ENCODE results near the gene UMOD. TPM values are rescaled to one million over a fixed set of nuclear protein-coding genes. Genes with fewer than 3 reads are reported as not detected.

The UMOD gene
- total RNA-seq, 2 experiments from 2014 or later: not detected

DNA sequence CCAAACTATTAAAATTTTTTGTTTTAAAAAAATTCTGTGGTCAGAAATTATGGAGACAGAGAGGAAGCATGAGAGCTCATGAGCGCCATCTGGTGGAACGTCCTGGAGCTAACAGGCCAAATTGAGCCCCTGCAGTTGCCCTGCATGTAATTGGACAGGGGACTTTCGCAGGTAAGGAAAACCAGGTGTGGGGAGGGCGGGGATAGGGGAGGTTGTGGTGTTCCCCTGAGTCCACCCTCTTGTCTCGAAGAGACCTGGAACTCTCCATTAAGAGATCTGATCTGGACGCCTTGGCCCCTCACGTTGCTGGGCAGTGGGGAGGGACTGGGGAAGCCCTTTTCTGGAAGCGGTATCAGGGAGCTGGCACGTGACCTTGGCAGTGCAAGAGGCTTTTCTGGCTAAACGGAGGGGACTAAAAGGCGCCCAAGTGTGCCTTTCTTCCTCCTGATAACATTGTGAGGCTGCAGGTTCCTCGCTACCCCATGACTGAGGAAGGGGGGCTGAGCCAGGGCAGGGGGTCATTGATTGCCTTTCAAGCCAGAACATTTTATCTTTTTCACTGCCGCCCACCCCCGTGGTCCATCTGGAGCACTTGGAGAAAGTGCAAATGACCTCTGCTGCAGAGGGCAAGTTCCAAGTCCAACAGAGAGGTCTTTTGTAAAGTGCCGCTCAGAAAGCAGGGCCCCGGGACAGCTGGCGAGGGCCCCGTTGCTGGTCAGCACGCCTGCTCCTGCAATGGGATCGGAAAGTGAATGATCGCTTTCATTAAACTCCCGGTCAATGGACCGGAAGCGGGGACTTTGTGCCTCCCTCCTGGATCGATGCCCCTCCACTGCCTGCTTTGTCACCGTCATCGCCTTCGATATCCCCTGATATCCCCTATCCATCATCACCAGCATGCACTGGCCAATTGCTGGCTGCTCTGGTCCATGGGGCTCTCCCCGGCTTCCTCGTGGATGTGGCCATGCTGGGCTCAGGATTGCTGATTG is 33.6 kb upstream of the UMOD start:
- no peaks in the 10 kb centered on the region for H3K4me1 Mint-ChIP-seq
- peaks cover 6% of the 10 kb centered on the region for H3K27me3 Mint-ChIP-seq
- H3K4me3 Mint-ChIP-seq: no peak overlapping the region
- no peaks in the 10 kb centered on the region for H3K9me3 Mint-ChIP-seq (ENCODE audit: low read depth)
- H3K36me3 Mint-ChIP-seq: no peaks in the 10 kb centered on the region
- DNase-seq (peak; percentile 67), ATAC-seq (no peak)
- CTCF ChIA-PET: interaction anchor here (0.7 to 4.9 kb wide), 17 partner anchors 8 to 487 kb away, joined by 3 to 69 read pairs (median 4); no protein-coding TSS in a partner anchor
- no peak overlapping the region for H3K27ac Mint-ChIP-seq

DNA sequence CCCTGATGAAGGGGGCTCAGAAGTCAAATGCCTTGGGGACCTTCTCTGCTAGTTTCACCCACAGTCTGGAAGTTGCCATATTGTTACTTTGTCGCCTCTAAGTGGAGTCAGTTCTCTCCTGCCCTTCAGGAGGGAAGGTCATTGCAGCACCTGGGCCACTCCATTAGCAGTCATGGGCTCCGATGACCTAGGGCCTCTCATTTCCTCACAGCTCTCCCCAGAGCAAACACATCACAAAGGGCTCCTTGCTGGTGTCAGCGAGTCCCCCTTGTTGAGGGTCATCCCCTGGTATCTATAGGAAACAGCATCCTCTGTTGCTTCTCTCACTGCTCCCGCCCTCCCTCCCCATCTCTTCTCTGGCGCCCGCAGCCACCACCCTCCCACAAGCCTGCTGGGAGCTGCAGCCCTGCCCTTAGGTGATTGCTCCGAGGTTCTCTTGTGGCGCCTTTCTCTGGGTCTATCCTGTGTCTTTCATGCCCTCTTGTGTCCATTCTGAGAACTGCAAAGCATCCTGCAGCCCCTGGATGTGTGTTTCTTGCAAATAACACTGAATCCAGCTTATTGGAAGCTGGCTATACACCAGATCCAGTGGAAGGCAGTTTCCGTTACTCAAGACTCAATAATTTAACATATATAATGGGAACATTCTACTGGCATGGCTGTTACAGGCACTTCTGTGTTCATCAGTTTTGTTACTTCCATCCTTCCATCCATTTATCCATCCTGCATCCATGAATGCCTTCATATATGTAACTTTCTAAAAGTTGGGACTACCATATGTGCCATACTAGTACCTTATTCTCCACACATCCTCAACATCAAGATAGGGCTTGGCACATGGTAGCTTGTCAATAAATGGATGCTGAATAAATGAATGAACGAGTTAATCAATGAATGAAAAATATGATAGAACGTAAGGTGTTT is 30.9 kb upstream of the UMOD start:
- CTCF ChIA-PET: interaction anchor here (1.0 to 4.9 kb wide), 9 partner anchors 11 to 581 kb away, joined by 3 to 69 read pairs (median 7); no protein-coding TSS in a partner anchor
- H3K4me3 Mint-ChIP-seq: no peak overlapping the region
- ATAC-seq: peak; percentile 80

DNA sequence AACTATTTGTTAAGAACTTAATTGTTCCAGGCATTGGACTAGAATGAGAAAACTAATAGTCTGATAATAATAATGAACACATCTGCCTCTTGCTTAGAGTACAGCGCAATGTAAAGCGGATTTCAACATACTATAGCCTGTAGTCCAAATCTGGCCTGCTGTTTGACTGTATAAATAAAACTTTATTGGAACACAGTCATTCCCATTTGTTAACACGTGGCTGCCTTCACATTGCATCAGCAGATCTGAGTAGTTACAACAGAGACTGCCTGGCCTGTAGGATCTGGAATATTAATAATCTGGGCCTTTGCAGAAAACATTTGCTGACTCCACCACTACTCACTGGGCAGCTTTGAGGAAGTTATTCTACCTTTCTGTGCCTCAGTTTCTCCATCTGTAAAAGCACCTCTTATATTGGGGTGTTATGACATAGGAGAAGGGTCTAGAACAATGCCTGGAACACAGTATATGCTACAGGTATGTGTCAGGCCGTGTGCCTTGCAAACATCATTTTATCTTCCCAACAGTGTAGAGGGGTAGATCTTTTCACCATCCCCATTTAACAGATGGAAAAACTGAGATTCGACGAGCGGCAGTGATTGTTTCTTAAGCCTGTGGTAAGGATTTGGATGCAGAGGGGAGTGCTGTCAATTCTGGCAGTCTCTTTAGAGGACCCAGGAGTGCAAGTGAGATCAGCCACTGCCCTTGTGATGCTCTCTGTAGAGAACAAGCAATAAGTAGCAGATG is 29.9 kb upstream of the UMOD start:
- ATAC-seq: no peak
- CTCF ChIA-PET: interaction anchor here (1.2 to 4.9 kb wide), 5 partner anchors 82 to 497 kb away, joined by 3 to 69 read pairs (median 9); no protein-coding TSS in a partner anchor
- Mint-ChIP-seq H3K27ac (no peak overlapping the region), H3K36me3 (no peaks in the 10 kb centered on the region), H3K4me1 (no peaks in the 10 kb centered on the region), H3K9me3 (ENCODE audit: low read depth) (no peaks in the 10 kb centered on the region), H3K27me3 (peaks cover 6% of the 10 kb centered on the region), H3K4me3 (no peak overlapping the region)
- no peak for DNase-seq

More for the DNA sequence above, 30.9 kb upstream of the UMOD start:
- no peaks in the 10 kb centered on the region for H3K36me3 Mint-ChIP-seq
- H3K27ac Mint-ChIP-seq: no peak overlapping the region
- no peaks in the 10 kb centered on the region for H3K4me1 Mint-ChIP-seq
- H3K9me3 Mint-ChIP-seq (ENCODE audit: low read depth): no peaks in the 10 kb centered on the region
- peak; percentile 65 for DNase-seq
- peaks cover 6% of the 10 kb centered on the region for H3K27me3 Mint-ChIP-seq

DNA sequence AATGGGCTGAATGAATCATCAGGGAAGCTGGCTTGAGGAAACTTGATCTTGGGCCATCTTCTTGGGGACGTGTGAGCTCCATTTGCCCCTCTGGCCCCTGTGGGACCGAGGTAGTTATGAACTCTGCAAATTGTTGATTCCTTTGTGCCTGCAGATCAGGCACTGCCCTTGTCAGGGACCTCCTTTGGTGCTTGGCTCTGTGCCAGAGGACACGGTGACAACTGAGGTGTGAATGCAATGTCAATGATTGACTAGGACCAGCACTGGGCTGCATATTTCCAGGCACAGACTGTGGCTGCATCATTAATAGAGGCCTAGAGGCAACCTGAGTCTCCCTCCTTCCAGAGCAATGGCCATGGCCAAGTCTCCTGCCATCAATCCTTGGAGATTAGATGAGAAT is 28.3 kb upstream of the UMOD start:
- no peak for ATAC-seq
- CTCF ChIA-PET: interaction anchor here (2.5 kb wide), 1 partner anchor 473 kb away, joined by 9 read pairs; no protein-coding TSS in a partner anchor
- Mint-ChIP-seq H3K27ac (no peak overlapping the region), H3K4me3 (no peak overlapping the region), H3K27me3 (peaks cover 3% of the 10 kb centered on the region), H3K9me3 (ENCODE audit: low read depth) (no peaks in the 10 kb centered on the region), H3K4me1 (no peaks in the 10 kb centered on the region), H3K36me3 (no peaks in the 10 kb centered on the region)
- DNase-seq: no peak

DNA sequence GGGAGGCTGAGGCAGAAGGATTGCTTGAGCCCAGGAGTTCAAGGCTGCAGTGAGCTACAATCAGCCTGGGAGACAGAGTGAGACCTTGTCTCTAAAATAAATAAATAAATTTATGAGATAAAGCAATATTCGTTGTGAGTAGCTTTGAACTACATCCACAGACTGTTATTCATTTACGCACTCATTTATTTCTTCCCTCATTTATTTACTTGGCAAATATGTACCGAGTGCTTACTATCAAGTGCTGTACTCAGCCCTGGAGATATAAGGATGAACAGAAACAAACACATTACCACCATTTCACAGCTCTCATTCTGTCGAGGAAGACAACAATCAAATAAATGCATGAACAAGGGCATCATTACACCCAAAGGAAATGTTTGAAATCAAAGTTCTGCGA is 24.7 kb upstream of the UMOD start:
- Mint-ChIP-seq H3K9me3 (ENCODE audit: low read depth) (no peaks in the 10 kb centered on the region), H3K27ac (no peak overlapping the region), H3K4me1 (no peaks in the 10 kb centered on the region), H3K36me3 (no peaks in the 10 kb centered on the region), H3K27me3 (peaks cover 8% of the 10 kb centered on the region), H3K4me3 (no peak overlapping the region)
- ATAC-seq (no peak), DNase-seq (no peak)
- CTCF ChIA-PET: interaction anchor here (1.3 to 2.4 kb wide), 2 partner anchors 8 to 470 kb away, joined by 4 to 16 read pairs; no protein-coding TSS in a partner anchor

DNA sequence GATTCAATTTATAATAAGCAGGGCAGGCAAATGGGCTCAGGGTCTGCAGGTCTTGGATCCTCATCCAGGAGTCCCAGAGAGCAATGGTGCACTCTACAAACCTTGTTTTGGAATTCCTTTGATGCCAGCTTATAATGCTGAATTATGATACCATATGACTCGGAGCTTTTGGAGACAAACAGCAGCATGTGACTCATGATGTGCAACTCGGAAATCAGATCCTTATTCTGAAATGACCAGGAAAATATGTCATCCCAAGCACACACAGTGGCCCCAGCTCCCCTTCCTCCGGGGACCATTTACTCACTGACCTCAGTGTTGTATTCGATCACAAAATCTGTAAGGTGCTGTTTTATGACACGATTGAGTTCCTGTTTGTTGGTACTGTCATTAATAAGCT is 20.2 kb upstream of the UMOD start:
- no peak overlapping the region for H3K27ac Mint-ChIP-seq
- no peak for DNase-seq
- CTCF ChIA-PET: interaction anchor here (1.6 kb wide), 1 partner anchor 13 kb away, joined by 6 read pairs; no protein-coding TSS in a partner anchor
- no peaks in the 10 kb centered on the region for H3K36me3 Mint-ChIP-seq
- ATAC-seq: no peak
- peaks cover 10% of the 10 kb centered on the region for H3K27me3 Mint-ChIP-seq
- no peak overlapping the region for H3K4me3 Mint-ChIP-seq
- no peaks in the 10 kb centered on the region for H3K9me3 Mint-ChIP-seq (ENCODE audit: low read depth)
- H3K4me1 Mint-ChIP-seq: no peaks in the 10 kb centered on the region

DNA sequence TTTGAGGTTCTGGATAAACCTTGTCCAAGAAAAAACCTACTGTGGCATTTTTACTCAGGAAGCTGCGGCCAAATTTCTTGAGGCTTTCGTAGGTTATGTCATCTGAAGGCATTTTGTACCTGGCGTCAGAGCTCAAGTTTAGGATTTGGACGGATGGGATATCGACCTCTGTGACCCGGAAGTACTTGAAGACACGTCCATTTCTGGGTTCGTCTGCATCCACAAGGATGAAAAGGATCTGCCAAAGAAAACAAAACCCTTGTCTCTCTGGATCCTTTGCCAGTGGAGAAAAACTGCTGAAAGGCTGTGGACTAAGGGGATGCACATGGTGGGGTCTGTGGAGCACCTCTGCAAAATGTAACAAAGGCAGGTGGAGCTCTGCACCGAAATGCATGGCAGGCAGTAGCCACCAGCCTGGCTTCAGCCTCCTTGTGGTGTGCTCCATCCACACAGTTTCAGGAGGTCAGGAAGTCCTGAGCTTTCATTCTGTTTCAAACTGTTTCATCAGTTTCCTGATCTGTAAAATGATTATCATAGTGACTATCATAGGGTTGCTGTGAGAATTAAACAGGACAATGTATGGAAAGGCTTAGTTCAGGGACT is 17.0 kb upstream of the UMOD start:
- no peak overlapping the region for H3K4me3 Mint-ChIP-seq
- peaks cover 7% of the 10 kb centered on the region for H3K27me3 Mint-ChIP-seq
- H3K4me1 Mint-ChIP-seq: no peaks in the 10 kb centered on the region
- H3K9me3 Mint-ChIP-seq (ENCODE audit: low read depth): no peaks in the 10 kb centered on the region
- H3K36me3 Mint-ChIP-seq: no peaks in the 10 kb centered on the region
- ATAC-seq: no peak
- H3K27ac Mint-ChIP-seq: no peak overlapping the region
- CTCF ChIA-PET: no interaction called here
- no peak for DNase-seq

DNA sequence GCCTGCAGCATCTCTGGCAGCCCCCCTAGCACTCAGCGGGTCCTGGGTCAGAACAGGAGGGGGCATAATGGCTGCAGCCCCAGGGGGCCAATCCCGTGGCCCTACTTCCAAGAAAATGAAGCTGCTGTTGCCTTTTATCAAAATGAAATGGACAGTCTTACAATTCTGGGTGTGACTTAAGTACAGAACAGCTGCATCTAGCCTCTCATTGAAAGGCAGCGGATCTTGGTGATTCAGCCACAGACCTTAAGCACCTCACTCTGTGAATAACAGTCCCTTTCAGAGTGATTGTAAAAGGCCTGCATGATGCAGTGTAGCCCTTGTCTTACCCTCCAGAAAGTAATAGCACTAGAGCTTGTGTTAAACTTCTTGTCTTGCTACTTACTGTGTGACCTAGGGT is 11.5 kb upstream of the UMOD start:
- ATAC-seq: no peak
- no peaks in the 10 kb centered on the region for H3K36me3 Mint-ChIP-seq
- H3K27me3 Mint-ChIP-seq: no peaks in the 10 kb centered on the region
- H3K4me3 Mint-ChIP-seq: no peak overlapping the region
- no peaks in the 10 kb centered on the region for H3K9me3 Mint-ChIP-seq (ENCODE audit: low read depth)
- H3K27ac Mint-ChIP-seq: no peak overlapping the region
- no peaks in the 10 kb centered on the region for H3K4me1 Mint-ChIP-seq
- no peak for DNase-seq
- CTCF ChIA-PET: interaction anchor here (0.8 to 1.8 kb wide), 2 partner anchors 22 to 457 kb away, joined by 3 to 6 read pairs; no protein-coding TSS in a partner anchor

DNA sequence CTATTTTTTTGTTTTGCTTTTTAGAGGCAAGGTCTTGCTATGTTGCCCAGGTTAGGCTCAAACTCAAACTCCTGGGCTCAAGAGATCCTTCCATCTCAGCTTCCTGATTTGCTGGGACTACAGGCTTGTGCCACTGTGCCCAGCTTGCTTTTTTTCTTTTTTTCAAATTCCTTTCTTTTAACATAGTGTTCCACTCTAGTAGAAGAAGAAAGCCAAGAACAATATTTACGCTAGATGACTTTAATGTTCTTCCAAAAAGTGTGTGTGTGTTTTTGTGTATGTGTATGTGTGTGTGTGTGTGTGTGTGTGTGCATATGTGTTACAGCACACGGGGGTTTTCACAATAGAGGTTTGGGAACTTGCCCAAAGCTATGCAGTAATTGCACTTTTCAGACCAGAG is 10.7 kb upstream of the UMOD start:
- Mint-ChIP-seq H3K36me3 (no peaks in the 10 kb centered on the region), H3K27ac (no peak overlapping the region), H3K27me3 (no peaks in the 10 kb centered on the region), H3K9me3 (ENCODE audit: low read depth) (no peaks in the 10 kb centered on the region), H3K4me3 (no peak overlapping the region), H3K4me1 (no peaks in the 10 kb centered on the region)
- CTCF ChIA-PET: interaction anchor here (1.8 kb wide), 1 partner anchor 456 kb away, joined by 6 read pairs; no protein-coding TSS in a partner anchor
- DNase-seq (no peak), ATAC-seq (no peak)

DNA sequence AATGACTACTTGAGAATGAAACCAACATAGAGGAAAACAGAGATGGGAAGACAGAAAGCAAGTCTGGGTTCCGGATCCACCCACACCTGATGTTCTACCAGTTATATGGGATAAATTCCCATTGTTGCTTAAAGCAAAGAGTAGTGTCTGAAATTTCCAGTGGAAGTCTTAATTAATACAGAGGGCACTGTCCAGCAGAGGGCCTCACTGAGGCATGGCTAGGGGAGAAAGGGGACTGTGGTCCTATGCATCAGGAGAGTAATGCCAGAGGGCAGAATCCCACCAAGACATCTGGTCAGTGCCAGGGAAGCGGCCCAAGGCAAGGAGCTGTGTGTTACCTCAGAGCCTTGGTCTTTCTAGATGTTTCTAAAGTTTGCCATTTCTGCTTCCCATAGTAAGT is 7.5 kb upstream of the UMOD start:
- no peaks in the 10 kb centered on the region for H3K9me3 Mint-ChIP-seq (ENCODE audit: low read depth)
- H3K27ac Mint-ChIP-seq: no peak overlapping the region
- peaks cover 2% of the 10 kb centered on the region for H3K27me3 Mint-ChIP-seq
- H3K4me1 Mint-ChIP-seq: no peaks in the 10 kb centered on the region
- no peaks in the 10 kb centered on the region for H3K36me3 Mint-ChIP-seq
- ATAC-seq: no peak
- no peak overlapping the region for H3K4me3 Mint-ChIP-seq
- CTCF ChIA-PET: interaction anchor here (1.8 kb wide), 1 partner anchor 25 kb away, joined by 6 read pairs; no protein-coding TSS in a partner anchor
- no peak for DNase-seq

DNA sequence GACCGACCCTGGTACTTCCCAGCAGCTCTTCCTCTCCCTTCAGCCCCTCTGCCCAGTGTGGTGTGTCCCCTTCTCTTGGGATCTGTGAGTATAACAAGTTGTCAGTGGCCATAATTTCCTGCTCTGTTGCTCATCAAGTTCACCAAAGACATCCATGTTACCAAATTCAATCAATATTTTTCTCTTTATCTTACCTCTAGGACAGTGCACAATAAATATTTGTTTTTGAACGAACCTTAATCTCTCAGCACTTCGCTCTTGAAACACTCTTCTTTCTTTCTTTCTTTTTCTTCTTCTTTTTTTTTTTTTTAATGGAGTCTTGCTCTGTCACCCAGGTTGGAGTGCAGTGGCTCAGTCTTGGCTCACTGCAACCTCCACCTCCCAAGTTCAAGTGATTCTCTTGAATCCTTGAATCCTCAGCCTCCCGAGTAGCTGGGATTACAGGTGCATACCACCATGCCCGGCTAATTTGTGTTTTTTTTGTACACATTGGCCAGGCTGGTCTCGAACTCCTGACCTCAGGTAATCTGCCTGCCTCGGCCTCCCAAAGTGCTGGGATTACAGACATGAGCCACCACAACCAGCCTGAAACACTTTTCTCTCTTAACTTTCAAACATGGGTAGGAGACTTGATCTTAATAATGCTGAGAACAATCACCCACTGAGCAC is 2.7 kb upstream of the UMOD start:
- Mint-ChIP-seq H3K27ac (no peak overlapping the region), H3K36me3 (no peaks in the 10 kb centered on the region), H3K4me3 (no peak overlapping the region), H3K9me3 (ENCODE audit: low read depth) (no peaks in the 10 kb centered on the region), H3K4me1 (no peaks in the 10 kb centered on the region), H3K27me3 (peaks cover 2% of the 10 kb centered on the region)
- no peak for ATAC-seq
- DNase-seq: no peak
- CTCF ChIA-PET: no interaction called here

DNA sequence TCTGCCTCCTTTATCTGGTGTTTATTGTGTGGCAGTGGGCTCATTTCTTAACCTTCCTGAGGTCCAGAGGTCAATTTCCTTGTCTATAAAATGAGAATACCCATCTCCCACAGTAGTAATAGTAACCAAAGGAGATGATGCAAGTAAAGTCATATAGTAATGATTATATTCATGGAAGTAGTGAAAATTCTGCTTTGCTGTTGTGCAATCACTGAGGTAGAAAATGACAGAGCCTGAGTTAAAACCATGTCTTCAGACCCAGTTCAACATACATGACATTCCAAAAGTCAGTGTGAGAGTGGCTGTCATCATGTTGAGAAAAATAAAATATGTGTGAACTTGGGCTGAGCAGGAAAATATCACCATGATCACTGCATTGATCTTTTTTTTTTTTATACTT is 864 bp upstream of the UMOD start:
- no peaks in the 10 kb centered on the region for H3K9me3 Mint-ChIP-seq (ENCODE audit: low read depth)
- ATAC-seq (no peak), DNase-seq (no peak)
- no peaks in the 10 kb centered on the region for H3K4me1 Mint-ChIP-seq
- H3K27me3 Mint-ChIP-seq: peaks cover 2% of the 10 kb centered on the region
- no peak overlapping the region for H3K4me3 Mint-ChIP-seq
- no peaks in the 10 kb centered on the region for H3K36me3 Mint-ChIP-seq
- CTCF ChIA-PET: no interaction called here
- no peak overlapping the region for H3K27ac Mint-ChIP-seq
